ENCODE results near the gene DBN1.

- TF ChIP-seq, protein P1, sequence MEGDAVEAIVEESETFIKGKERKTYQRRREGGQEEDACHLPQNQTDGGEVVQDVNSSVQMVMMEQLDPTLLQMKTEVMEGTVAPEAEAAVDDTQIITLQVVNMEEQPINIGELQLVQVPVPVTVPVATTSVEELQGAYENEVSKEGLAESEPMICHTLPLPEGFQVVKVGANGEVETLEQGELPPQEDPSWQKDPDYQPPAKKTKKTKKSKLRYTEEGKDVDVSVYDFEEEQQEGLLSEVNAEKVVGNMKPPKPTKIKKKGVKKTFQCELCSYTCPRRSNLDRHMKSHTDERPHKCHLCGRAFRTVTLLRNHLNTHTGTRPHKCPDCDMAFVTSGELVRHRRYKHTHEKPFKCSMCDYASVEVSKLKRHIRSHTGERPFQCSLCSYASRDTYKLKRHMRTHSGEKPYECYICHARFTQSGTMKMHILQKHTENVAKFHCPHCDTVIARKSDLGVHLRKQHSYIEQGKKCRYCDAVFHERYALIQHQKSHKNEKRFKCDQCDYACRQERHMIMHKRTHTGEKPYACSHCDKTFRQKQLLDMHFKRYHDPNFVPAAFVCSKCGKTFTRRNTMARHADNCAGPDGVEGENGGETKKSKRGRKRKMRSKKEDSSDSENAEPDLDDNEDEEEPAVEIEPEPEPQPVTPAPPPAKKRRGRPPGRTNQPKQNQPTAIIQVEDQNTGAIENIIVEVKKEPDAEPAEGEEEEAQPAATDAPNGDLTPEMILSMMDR (IDR thresholded peaks at IDR 0.05) = peak in 4 of 6 experiments; percentile 31 to 71 (median 50)
- TF ChIP-seq POLR2A (IDR thresholded peaks at IDR 0.05) = no peak
These were observed 18.1 kb upstream of the DBN1 start for GRCh38 chr5:177491429-177491945.

All from adrenal gland (tissue), 5 donors.